Type B pancreatic cell (in vitro differentiated cells): ENCODE data around the gene HRK. TPM values are rescaled to one million over a fixed set of nuclear protein-coding genes. Genes with fewer than 3 reads are reported as not detected.
A peak's percentile ranks its signal among the peaks of the same experiment; 100 is the strongest.

Experiments
- DNase-seq: peaks from one replicate; pipeline ENCODE4 v3.0.0; 2021; ENCODE audit warnings: mixed read lengths; ENCODE audit not compliant: unreplicated experiment; ENCODE audit errors: extremely low spot score
- H3K27ac Mint-ChIP-seq: 2 replicates; pipeline ENCODE4 v1.8.0; 2021; ENCODE audit warnings: mild to moderate bottlenecking, mixed read lengths
- H3K27me3 Mint-ChIP-seq: 2 replicates; pipeline ENCODE4 v1.8.0; 2021; ENCODE audit warnings: mixed read lengths
- H3K36me3 Mint-ChIP-seq: 2 replicates; pipeline ENCODE4 v1.8.0; 2021; ENCODE audit warnings: mixed read lengths
- H3K4me1 Mint-ChIP-seq: one replicate; pipeline ENCODE4 v1.8.0; 2021; ENCODE audit warnings: mixed read lengths; ENCODE audit not compliant: unreplicated experiment
- H3K4me3 Mint-ChIP-seq: 2 replicates; pipeline ENCODE4 v1.8.0; 2021; ENCODE audit warnings: mild to moderate bottlenecking, mixed read lengths
- H3K9me3 Mint-ChIP-seq: 2 replicates; pipeline ENCODE4 v1.8.0; 2021; ENCODE audit warnings: mixed read lengths
- CTCF ChIP-seq: fragments of 200-600 bp; sonication (generic); conservative IDR thresholded peaks from 2 replicates; pipeline ENCODE4 v1.5.0; 2021; ENCODE audit warnings: antibody characterized with exemption, mild to moderate bottlenecking
- total RNA-seq: library from RNA; stranded (reverse); gene quantifications from 2 replicates; pipeline ENCODE4 v1.2.1, GENCODE V29; 2021; ENCODE audit warnings: low replicate concordance

Gene HRK
- total RNA-seq, 1 donor from 2014 or later: 1.9 TPM

- Mint-ChIP-seq H3K36me3 (peaks cover 3% of the 10 kb centered on the region), H3K9me3 (no peaks in the 10 kb centered on the region), H3K27ac (no peak overlapping the region), H3K4me1 (peaks cover 26% of the 10 kb centered on the region), H3K4me3 (peak overlapping the region; percentile 45), H3K27me3 (peaks cover 57% of the 10 kb centered on the region)
- no peak for TF ChIP-seq CTCF
- DNase-seq: no peak
Measured at GRCh38 chr12:116876151-116876869, 4.9 kb downstream of the HRK start.

GRCh38 chr12:116874324-116874995 is 6.8 kb downstream of the HRK start:
- Mint-ChIP-seq H3K4me1 (peaks cover 15% of the 10 kb centered on the region), H3K27me3 (peaks cover 50% of the 10 kb centered on the region), H3K36me3 (peaks cover 3% of the 10 kb centered on the region), H3K4me3 (no peak overlapping the region), H3K9me3 (no peaks in the 10 kb centered on the region), H3K27ac (no peak overlapping the region)
- TF ChIP-seq CTCF: no peak
- DNase-seq: no peak

GRCh38 chr12:116870306-116870705 is 10.9 kb downstream of the HRK start:
- peaks cover 3% of the 10 kb centered on the region for H3K36me3 Mint-ChIP-seq
- H3K27ac Mint-ChIP-seq: no peak overlapping the region
- H3K9me3 Mint-ChIP-seq: no peaks in the 10 kb centered on the region
- DNase-seq: no peak
- H3K27me3 Mint-ChIP-seq: peaks cover 14% of the 10 kb centered on the region
- no peak overlapping the region for H3K4me3 Mint-ChIP-seq
- no peaks in the 10 kb centered on the region for H3K4me1 Mint-ChIP-seq
- TF ChIP-seq CTCF: no peak

GRCh38 chr12:116867523-116867922 is 13.7 kb downstream of the HRK start:
- TF ChIP-seq CTCF: no peak
- H3K36me3 Mint-ChIP-seq: no peaks in the 10 kb centered on the region
- H3K27me3 Mint-ChIP-seq: peaks cover 5% of the 10 kb centered on the region
- no peak overlapping the region for H3K4me3 Mint-ChIP-seq
- no peaks in the 10 kb centered on the region for H3K9me3 Mint-ChIP-seq
- no peak for DNase-seq
- H3K4me1 Mint-ChIP-seq: no peaks in the 10 kb centered on the region
- H3K27ac Mint-ChIP-seq: no peak overlapping the region

GRCh38 chr12:116864371-116865160 is 16.7 kb downstream of the HRK start:
- H3K36me3 Mint-ChIP-seq: peaks cover 3% of the 10 kb centered on the region
- H3K4me3 Mint-ChIP-seq: no peak overlapping the region
- peaks cover 13% of the 10 kb centered on the region for H3K4me1 Mint-ChIP-seq
- no peak for TF ChIP-seq CTCF
- no peaks in the 10 kb centered on the region for H3K27me3 Mint-ChIP-seq
- no peak for DNase-seq
- no peak overlapping the region for H3K27ac Mint-ChIP-seq
- no peaks in the 10 kb centered on the region for H3K9me3 Mint-ChIP-seq
